Peyer's patch (tissue), 4 donors: Measurements from ENCODE around the gene DHRS1.

Source experiments
- POLR2A ChIP-seq, 2 donors: fragments of 450-650 bp; IDR thresholded peaks; one replicate each; pipeline ENCODE4 v1.5.1; 2017; ENCODE audit warnings: antibody characterized with exemption in 2 of 2, mild to moderate bottlenecking in 2 of 2, moderate library complexity in 2 of 2
- TF ChIP-seq, protein P1 (sequence below), 6 experiments: fragments of 450-650 bp in 4 of 6; fragments of 200-600 bp in 2 of 6; sonication (generic) in 1 of 6; IDR thresholded peaks; one replicate each; pipeline ENCODE4 v1.5.1; 2017 to 2019; ENCODE audit warnings: antibody characterized with exemption in 6 of 6, mild to moderate bottlenecking in 3 of 6, moderate library complexity in 1 of 6

DNA sequence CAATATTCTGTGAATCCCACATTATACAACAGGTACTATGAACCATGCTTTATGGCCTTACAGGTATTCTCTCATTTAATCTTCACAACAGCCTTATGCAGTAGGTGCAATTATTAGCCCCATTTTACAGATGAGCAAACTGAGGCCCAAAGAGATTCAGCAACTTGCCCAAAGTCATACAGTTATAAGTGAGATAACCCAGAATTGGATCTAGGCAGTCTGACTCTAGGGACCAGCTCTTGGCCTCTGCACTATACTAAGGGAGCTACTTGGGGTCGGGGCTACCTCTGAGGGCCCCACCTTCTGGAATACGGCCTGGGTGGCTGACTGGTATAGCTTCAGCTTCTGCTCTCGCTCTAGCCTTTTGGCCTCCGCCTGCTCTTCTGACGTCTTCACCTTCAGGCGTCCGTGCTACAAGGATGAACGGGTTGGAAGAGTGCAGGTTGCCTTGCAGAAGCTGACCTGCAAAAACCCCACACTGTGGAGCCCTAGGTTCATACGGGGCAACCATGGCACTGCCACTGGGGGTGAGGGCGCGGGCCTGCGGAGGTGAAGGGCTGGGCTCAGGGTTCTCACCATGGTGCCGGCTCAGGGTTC, 28.9 kb downstream of the DHRS1 start:
- TF ChIP-seq, protein P1, sequence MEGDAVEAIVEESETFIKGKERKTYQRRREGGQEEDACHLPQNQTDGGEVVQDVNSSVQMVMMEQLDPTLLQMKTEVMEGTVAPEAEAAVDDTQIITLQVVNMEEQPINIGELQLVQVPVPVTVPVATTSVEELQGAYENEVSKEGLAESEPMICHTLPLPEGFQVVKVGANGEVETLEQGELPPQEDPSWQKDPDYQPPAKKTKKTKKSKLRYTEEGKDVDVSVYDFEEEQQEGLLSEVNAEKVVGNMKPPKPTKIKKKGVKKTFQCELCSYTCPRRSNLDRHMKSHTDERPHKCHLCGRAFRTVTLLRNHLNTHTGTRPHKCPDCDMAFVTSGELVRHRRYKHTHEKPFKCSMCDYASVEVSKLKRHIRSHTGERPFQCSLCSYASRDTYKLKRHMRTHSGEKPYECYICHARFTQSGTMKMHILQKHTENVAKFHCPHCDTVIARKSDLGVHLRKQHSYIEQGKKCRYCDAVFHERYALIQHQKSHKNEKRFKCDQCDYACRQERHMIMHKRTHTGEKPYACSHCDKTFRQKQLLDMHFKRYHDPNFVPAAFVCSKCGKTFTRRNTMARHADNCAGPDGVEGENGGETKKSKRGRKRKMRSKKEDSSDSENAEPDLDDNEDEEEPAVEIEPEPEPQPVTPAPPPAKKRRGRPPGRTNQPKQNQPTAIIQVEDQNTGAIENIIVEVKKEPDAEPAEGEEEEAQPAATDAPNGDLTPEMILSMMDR (IDR thresholded peaks at IDR 0.05) = no peak
- no peak for TF ChIP-seq POLR2A (IDR thresholded peaks at IDR 0.05)
